ENCODE results near the gene SLC4A3.

GRCh38 chr2:219670386-219670785 is 43.0 kb downstream of the SLC4A3 start:
- TF ChIP-seq CTCF (conservative IDR thresholded peaks at IDR 0.05), result no peak
- TF ChIP-seq ZFX (IDR thresholded peaks at IDR 0.05), result no peak
